22Rv1 (cell line): ENCODE results near the gene LCN12.
A peak's percentile ranks its signal among the peaks of the same experiment; 100 is the strongest.

Experiments used
- H3K27ac ChIP-seq: fragments of 450-650 bp; 2 replicates; pipeline ENCODE4 v1.5.1; 2017
- ZFX ChIP-seq: fragments of 450-650 bp; IDR thresholded peaks from 2 replicates; pipeline ENCODE4 v1.6.1; 2017; ENCODE audit warnings: antibody characterized with exemption, borderline replicate concordance
- TF ChIP-seq, protein P1 (sequence below): fragments of 450-650 bp; IDR thresholded peaks from 2 replicates; pipeline ENCODE4 v1.5.1; 2017; ENCODE audit warnings: mild to moderate bottlenecking

Gene LCN12

DNA sequence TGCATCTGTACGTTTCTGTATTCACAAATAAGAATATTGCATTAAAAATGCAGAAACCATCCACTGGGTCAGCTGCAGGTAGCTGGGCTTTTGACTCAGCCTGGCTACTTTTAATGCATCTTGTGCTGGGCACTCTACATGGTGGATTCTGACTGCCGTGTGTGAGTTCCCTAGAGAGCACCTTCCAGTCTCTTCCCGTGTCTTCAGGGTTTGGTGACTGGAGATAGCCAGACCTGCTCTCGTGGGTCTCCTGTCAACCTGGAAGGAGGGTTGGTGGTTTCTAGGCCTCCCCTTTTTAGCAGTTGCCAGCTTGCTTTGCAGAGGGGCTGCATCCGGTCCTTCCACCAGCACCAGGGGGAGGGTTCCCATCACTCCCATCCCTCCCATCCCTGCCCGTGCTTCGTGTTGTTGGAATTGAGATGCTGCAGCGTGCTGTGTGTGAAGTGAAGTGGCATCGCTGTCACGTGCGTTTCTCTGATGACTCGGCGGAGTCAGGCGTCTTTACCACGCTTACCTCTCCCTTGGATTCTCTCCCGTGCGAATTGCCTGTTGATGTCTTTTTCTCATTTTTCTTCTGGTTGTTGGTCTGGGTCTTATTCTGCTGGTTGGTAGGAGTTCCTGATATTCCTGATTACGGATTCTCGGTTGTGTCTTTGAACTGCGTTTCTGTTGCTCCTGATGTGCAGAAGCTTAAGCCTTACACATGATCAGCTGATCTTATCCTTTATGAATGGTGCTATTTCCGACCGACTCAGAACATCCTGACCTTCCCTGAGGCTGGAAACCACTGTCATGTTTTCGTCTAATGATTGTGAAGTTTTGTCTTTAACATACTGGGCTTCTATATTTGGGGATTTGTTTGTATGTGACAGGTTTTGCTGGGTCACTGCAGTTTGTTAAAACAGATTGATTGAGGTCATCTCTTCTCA is 24.5 kb upstream of the LCN12 start:
- TF ChIP-seq, protein P1, sequence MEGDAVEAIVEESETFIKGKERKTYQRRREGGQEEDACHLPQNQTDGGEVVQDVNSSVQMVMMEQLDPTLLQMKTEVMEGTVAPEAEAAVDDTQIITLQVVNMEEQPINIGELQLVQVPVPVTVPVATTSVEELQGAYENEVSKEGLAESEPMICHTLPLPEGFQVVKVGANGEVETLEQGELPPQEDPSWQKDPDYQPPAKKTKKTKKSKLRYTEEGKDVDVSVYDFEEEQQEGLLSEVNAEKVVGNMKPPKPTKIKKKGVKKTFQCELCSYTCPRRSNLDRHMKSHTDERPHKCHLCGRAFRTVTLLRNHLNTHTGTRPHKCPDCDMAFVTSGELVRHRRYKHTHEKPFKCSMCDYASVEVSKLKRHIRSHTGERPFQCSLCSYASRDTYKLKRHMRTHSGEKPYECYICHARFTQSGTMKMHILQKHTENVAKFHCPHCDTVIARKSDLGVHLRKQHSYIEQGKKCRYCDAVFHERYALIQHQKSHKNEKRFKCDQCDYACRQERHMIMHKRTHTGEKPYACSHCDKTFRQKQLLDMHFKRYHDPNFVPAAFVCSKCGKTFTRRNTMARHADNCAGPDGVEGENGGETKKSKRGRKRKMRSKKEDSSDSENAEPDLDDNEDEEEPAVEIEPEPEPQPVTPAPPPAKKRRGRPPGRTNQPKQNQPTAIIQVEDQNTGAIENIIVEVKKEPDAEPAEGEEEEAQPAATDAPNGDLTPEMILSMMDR = no peak
- no peak for TF ChIP-seq ZFX
- H3K27ac ChIP-seq = peak overlapping the region; percentile 29

DNA sequence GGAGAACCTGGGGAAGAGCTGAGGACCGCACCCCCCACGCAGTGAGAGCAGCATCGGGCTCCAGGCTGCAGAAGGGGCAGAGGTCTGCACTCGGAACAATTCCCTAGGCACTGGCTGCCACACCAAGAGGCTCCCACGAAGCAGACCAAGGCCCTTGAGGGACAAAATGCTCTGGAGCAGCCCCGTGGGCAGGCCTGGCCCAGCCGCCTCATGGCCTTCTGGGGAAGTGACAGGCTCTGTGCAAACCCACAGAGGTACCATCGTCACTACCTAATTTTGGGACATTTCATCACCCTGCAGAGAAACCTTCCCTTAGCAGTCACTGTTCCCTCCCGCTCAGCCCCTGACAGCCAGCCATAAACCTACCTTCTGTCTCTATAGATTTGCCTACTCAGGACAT is 23.5 kb upstream of the LCN12 start:
- peak overlapping the region; percentile 29; the same call in 1 of the 2 replicates for H3K27ac ChIP-seq
- TF ChIP-seq, protein P1 = no peak
- TF ChIP-seq ZFX = no peak

- no peak overlapping the region for H3K27ac ChIP-seq
Observed at GRCh38 chr9:136930014-136930413, 22.1 kb upstream of the LCN12 start.

DNA sequence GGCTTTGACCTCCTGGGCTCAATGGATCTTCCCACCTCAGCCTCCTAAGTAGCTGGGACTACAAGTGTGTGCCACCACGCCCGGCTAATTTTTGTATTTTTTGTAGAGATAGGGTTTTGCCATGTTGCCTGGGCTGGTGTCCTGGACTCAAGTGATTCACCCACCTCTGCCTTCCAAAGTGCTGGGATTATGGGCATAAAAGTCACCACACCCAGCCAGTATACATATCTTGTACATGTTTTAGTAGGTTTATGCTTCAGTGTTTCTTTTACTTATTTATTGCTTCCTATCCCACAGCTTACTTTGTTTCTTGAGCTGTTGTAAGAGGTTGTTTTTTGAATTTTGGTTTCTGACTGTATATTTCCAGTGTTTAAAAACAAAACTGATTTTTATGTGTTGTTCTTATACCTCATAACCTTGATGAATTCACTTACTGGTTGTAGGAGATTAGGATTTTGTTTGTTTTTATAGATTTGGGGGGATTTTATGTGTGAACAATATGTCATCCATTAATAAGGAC is 20.4 kb upstream of the LCN12 start:
- no peak overlapping the region for H3K27ac ChIP-seq

More at GRCh38 chr9:136930014-136930413, 22.1 kb upstream of the LCN12 start:
- TF ChIP-seq ZFX = no peak
- TF ChIP-seq, protein P1 = no peak

GRCh38 chr9:136934277-136934676 is 17.8 kb upstream of the LCN12 start:
- TF ChIP-seq, protein P1 = no peak
- TF ChIP-seq ZFX = no peak
- no peak overlapping the region for H3K27ac ChIP-seq

More for the DNA sequence above, 20.4 kb upstream of the LCN12 start:
- TF ChIP-seq, protein P1 = no peak
- no peak for TF ChIP-seq ZFX

- TF ChIP-seq, protein P1 = no peak
- no peak for TF ChIP-seq ZFX
- no peak overlapping the region for H3K27ac ChIP-seq
Observed at GRCh38 chr9:136935651-136936050, 16.4 kb upstream of the LCN12 start.
